GM20431 (cell line): ENCODE results near the gene DNAH9.

Experiments
- in situ Hi-C: fragments of 300-500 bp; cut with MseI, MboI; formaldehyde crosslinking; loops from one replicate; pipeline ENCODE4 v1.15.0; 2020; ENCODE audit warnings: low sequenced_read_pairs; ENCODE audit not compliant: unreplicated experiment

DNAH9 gene

DNA sequence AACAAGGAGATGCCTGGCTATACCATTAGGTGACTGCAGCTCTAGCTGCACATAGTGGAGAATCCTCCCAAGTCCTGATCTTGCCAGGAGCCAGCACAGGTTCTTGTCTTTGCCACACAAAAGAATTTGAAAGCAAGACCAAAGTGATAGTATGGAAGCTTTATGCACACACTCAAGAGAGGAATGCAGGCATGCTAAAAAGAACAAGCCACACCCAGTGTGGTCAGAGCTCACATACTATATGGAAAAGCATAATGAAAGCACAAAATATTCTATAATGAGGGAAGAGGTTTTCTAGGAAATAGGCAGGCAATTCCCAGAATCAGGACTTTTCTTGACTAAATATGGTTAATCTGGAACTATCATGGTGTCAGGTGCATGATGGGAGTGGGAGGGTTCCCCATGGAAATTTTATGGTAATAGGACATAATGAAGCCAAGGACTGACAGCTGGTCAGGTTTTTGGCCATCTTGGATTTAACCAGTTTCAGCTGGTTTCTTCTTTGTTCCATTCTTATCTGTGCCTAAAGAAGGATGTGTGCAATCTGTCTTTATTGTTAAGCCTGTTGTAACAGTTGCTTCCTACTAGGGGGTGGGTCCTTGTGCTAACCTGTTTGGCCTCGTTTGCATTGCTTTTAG, 227.4 kb downstream of the DNAH9 start:
- in situ Hi-C loops = no loop called here

DNA sequence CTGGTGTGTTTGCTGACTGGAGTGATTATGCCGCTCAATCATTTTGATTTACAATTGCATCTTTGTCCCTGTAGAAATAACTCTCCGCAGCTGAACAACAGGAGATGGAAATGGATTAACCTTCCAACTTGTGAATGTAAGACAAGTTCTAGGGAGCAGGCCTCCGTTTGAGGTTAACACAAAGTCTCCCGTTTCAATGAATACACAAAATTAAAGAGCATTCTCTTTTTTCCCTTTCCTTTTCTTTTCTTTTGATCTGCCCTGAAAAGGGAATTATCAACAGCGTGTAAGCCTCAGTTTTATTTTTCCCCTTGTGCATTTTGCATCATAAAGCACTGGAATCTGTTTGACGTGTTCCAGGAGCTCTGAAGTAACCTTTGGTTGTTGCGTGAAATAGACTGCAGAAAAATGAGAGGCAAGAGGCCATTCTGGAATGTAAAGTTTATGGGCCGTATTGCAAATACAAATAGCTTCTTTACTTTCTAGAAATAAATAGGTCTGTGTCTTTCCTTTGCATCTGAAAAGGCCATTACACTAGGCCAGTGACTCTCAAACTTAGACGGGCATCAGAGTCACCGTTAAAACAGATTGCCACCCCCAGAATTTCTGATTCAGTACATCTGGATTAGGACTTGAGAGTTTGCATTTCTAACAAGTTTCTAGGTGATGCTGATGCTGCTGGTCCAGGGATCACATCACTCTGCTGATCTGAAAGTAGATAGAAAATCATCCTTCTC, 234.3 kb downstream of the DNAH9 start:
- in situ Hi-C loops = no loop called here

DNA sequence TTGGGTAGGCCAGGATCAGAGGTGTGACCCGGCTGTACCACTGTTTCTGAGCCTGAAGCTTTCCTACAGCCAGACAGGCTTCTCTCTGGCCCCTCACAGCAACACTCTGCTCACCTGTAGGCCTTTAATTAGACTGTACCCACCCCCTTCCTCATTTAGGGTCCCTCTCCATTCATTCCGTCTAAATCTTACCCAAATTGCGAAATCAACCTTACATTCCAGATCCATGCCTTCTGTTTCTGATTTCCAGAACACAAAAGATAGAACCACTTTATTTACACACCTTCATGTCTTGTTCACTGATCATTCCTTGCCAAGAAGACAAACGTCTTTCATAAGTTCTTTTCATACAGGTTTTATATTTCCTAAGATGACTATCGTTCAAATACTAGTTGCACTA, 238.2 kb downstream of the DNAH9 start:
- in situ Hi-C loops = no loop called here

- in situ Hi-C loops = no loop called here
These were observed 241.8 kb downstream of the DNAH9 start for GRCh38 chr17:11840052-11840451.

DNA sequence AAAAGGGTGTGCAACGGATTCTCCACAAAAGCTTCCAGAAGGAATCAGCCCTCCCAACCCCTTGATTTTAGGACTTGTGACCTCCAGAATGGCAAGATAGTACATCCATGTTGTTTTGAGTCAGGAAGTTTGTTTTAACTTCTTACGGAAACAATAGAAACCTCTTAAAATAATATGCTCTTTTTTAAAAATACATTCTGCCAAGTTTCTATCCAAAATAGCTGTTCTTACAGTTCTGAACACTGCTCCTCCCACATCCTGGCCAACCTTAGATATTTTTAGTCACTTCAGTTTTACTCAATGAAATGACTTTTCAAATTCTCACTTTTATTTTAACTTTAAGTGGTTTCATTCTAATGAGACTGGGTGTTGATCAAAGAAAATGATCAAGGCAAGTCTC, 242.6 kb downstream of the DNAH9 start:
- in situ Hi-C loops = no loop called here

DNA sequence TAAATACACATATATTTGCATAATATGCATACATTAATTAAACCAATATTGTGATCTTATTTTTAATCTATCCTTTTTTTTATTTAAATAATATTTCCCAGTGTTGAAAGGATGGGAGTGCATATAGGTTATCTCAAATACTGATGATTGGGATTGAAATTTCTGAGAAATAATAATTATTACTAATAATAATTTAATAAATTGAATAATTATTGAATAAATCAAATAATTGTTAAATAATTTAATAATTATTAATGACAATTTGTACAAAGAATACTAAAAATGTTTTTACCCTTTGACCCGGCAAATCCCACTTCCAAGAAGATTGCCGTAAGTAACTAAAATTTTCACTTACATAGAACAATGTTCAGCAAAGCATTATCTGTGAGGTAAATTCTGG, 250.1 kb downstream of the DNAH9 start:
- in situ Hi-C loops = no loop called here

- in situ Hi-C loops = loop anchor here (10.0 kb wide), 1 partner anchor 63 kb away; no protein-coding TSS in a partner anchor
These were observed 254.0 kb downstream of the DNAH9 start for GRCh38 chr17:11852231-11852630.

- in situ Hi-C loops = loop anchor here (10.0 kb wide), 1 partner anchor 62 kb away; no protein-coding TSS in a partner anchor
These were observed 254.6 kb downstream of the DNAH9 start for GRCh38 chr17:11852912-11853311.

GRCh38 chr17:11853321-11854151, 255.3 kb downstream of the DNAH9 start:
- in situ Hi-C loops = loop anchor here (10.0 kb wide), 1 partner anchor 61 kb away; no protein-coding TSS in a partner anchor

GRCh38 chr17:11855306-11855705, 257.0 kb downstream of the DNAH9 start:
- in situ Hi-C loops = loop anchor here (10.0 kb wide), 1 partner anchor 59 kb away; no protein-coding TSS in a partner anchor

- in situ Hi-C loops = loop anchor here (10.0 kb wide), 1 partner anchor 58 kb away; no protein-coding TSS in a partner anchor
These were observed 258.7 kb downstream of the DNAH9 start for GRCh38 chr17:11857006-11857405.

GRCh38 chr17:11869680-11870394, 271.6 kb downstream of the DNAH9 start:
- in situ Hi-C loops = no loop called here

- in situ Hi-C loops = no loop called here
These were observed 273.5 kb downstream of the DNAH9 start for GRCh38 chr17:11871773-11872172.

GRCh38 chr17:11874756-11875155, 276.5 kb downstream of the DNAH9 start:
- in situ Hi-C loops = no loop called here

DNA sequence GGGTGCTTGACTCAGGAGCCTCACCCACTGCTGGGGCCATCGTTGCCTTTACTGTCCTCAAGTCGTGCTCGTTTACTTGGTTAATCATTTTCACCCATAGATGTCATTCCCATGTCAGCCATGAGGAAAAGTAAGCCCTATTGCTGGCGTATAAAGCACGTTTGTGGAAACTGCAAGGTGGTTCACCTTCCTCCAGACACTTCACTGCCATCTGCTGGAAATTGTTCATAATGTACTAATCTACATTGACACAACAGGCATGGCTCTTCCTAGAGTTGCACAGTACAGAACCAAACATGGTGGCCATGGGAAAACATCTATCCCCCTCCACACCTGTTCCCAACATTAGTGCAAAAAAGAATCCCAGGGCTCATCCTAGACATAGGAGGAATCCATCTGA, 282.4 kb downstream of the DNAH9 start:
- in situ Hi-C loops = no loop called here

GRCh38 chr17:11882716-11883115, 284.4 kb downstream of the DNAH9 start:
- in situ Hi-C loops = no loop called here

DNA sequence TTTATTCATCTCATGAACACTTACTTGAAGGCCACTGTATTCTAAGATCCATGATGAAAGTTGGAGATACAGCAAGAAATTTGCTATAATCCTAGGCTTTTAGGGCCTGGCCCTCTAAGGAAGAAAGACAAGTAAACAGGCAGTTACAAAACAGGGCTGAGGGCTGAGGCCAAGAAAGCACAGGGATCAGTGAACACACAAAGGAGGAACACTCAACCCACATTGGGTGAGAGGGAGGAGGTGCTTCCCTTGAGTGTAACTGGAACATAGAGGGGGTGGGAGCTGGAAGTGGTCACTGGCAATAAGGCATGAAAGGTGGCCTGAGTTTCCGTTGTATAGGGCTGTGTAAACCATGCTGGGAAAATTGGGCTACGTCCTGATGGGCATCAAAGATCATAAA, 286.8 kb downstream of the DNAH9 start:
- in situ Hi-C loops = no loop called here

- in situ Hi-C loops = no loop called here
These were observed 291.0 kb downstream of the DNAH9 start for GRCh38 chr17:11889266-11889665.

DNA sequence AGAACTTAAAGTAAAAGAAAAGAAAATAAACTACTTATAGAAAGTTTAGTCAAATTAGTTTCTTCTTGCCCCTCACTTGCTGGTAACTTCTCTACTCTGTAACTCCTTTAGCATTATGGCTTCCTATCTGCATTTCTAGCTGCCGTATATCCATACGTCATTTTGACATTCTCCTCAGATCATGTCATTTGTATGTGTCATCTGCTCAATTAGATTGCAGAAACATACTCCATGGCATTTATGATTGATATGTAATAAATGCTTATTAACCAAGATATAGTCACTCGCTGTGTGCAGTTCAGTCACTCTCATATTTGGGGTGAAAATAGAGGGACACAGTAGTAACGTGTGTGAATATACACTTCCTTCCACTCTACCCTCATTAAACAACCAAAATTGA, 295.6 kb downstream of the DNAH9 start:
- in situ Hi-C loops = no loop called here

DNA sequence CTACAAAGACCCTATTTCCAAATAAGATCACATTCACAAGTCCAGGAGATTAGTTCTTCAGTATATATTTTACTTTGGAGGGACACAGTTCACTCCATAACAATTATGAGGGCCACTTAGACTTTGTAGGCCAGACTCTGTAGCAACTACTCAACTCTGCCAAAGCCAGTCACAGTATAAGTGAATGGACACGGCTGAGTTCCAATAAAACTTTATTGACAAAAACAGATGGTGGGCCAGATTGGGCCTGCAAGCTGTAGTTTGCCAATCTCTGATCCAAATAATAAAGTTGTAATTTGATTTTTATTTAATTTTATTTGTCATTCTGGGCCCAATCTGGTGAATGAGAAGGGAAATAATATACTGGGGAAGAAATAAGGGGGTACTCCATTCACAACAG, 297.9 kb downstream of the DNAH9 start:
- in situ Hi-C loops = no loop called here
